ENCODE measurements around the gene RFNG.

RFNG gene

DNA sequence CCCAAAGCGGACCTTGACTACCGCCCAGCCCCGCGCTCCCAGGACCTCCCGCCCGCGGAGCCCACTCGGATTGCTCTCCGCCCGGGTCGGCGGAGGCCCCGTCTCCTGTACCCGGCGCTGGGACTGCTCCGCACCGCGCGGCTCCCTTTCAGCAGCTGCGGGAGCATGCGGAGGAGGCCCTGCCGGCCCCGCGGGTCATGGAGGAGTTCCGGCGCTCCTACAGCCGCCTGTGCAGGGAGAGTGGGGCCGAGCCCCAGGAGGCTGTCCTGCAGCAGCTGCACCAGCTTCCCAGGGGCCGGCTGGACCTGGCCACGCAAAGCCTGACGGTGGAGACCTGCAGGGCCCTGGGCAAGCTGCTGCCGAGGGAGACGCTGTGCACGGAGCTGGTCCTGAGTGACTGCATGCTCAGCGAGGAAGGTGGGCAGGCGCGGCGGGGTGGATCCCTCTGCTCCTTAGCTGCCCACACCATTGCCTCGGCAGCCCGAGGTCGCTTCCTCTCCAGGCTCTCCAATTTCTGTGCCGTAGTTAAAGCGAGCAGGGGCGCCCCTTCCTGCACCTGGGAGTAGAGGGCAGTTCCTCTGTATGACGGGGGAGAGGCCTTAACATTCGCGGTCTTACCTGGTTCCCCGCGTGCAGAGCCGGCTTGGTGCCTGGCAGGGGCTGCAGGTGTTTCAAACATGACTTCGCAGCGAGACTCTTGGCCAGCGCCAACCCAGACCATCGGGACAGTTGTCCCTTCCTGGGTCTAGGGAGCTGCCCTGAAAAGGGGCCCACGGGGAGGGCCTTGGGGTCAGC lies 28.0 kb downstream of the RFNG start:
- no peak for DNase-seq

DNA sequence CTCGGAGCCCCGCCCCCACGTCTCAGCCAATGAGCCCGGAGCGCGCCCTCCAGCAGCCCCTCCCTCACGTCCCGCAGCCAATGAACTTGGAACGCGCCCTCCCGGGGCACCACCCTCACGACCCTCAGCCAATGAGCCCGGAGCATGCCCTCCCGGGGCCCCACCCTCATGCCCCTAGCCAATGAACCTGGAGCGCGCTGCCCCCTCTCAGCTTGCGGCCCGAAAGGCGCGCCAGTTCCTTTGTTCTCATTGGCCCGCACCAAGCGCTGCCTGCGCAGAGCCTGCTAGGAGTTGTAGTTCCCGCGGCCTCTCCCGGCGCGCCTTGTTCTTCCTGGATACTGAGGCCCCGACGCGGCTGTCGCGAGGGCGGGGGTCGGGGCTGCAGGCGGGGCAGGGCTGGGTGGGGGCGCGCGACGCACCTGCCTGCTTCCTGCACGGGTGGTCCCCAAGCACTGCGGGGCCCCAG lies 28.6 kb downstream of the RFNG start, which contains the start of gene LRRC45:
LRRC45 (plus strand) TSS at position 325 of the 466 bp plus-strand sequence. CDS start 339 bp downstream, outside the sequence.
- peak; percentile 85 for DNase-seq

DNA sequence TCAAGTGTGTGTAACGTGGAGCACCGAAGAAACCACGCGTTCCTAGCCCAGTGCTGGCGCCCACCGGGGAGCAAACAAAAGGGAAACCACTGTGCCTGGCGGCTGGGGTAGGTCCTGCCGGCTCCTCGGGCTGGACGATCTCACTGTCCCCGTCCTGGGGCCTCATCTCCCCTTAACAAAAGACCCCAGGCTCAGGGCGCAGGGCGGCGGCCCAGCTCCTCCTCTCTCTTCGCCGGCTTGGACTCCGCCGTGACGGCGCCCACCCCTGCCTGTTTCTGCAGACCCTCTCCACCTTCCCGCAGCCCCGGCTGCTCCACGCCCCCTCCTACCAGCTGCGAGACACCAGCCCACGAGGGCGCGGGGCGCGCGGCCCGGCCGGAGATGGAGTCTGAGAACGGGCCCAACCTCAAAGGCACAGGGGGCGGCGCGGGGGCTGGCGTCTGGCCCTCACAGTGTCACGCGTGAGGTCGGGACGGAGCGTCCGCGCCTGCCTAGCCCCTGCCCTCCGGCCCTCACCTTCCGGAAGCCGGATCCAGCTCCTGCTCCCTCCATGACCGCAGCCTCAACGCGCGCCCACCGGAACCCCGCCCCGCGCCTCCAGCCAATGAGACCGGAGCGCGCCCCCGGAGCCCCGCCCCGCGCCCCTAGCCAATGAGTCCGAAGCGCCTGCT lies 29.2 kb downstream of the RFNG start, which contains the start of gene CENPX:
CENPX (minus strand) TSS at position 569 of the 671 bp plus-strand sequence; CDS start at position 552, 17 bp downstream.
- DNase-seq: no peak

DNA sequence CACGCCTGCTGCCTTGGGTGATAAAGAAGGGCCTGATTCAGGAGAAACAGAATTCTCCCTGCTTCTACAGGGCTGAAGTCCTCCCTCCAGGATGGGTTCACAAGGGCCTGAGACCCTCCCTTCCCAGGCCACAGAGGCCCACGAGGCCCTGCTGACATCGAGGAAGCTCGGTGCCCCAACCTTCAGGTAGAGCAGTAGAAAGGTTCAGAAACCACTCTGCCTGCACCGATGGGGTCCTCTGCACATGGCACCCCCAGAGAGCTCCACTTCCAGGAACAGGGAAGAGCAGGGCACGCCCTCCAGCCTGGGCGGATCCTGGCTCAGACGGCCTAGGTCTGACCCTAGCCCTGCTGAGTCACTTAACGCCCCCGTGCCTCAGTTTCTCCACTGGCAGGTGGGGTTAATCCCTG lies 29.7 kb downstream of the RFNG start:
- DNase-seq: no peak

DNA sequence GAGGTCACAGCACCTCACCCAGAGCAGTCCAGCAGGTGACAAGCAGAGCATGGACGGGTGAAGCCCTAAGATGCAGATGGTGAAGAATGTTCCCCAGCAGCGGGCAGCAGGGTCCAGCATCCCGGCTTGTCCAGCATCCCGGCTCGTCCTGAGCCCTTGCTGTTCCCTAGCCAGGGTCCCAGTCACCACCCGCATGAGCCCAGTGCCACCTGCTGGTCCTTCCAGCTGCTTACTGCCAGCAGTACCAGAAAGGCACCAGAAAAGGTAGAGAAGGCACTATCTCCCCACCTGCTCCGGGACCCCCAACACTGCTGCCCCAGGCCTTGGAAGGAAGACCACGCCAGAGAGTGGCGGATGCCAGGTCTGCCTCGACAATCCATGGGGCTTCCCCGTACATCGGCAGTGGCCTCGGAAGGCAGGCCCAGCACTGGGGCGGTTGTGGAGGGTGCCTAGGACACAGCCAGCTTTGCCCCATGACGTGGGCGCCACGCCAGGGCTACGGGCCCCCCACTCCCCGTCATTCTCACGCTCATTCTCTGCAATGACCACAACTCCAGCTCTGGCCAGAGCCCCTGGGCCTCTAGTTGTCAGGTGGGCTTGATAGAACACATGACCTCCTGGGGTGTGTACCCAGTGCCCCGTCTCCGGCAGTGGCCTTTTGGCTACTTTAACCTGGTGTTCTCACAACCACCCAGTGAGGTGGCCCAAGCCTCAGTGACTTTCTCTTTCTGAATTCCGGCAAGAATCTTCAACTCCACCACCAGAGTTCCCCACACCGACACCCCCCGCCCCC lies 30.3 kb downstream of the RFNG start:
- DNase-seq: no peak

DNA sequence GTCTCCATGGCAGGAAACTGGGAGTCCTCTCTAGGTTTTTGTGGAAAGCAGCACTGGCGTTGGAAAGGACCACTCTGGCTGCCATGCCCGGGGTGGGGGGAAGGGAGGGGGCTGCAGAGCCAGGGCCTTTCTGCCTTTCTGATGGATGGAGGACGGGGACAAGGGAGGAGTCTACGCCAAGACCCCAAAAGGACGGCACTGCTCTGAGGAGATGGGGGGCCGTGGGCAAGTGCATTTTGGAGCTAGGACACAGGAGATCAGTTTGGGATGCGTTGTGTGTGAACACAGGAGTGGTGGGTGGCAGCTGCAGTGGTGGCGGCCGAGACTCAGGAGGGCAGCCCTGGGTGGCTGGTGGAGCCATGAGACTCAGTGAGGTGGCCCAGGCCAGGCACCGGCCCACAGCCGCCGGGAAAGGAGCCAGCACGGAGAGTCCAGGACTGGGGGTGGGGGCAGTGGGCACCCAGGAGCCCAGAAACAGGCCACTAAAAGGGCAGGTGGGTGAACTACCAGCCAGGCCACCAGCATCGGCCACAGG lies 31.0 kb downstream of the RFNG start:
- DNase-seq: no peak

DNA sequence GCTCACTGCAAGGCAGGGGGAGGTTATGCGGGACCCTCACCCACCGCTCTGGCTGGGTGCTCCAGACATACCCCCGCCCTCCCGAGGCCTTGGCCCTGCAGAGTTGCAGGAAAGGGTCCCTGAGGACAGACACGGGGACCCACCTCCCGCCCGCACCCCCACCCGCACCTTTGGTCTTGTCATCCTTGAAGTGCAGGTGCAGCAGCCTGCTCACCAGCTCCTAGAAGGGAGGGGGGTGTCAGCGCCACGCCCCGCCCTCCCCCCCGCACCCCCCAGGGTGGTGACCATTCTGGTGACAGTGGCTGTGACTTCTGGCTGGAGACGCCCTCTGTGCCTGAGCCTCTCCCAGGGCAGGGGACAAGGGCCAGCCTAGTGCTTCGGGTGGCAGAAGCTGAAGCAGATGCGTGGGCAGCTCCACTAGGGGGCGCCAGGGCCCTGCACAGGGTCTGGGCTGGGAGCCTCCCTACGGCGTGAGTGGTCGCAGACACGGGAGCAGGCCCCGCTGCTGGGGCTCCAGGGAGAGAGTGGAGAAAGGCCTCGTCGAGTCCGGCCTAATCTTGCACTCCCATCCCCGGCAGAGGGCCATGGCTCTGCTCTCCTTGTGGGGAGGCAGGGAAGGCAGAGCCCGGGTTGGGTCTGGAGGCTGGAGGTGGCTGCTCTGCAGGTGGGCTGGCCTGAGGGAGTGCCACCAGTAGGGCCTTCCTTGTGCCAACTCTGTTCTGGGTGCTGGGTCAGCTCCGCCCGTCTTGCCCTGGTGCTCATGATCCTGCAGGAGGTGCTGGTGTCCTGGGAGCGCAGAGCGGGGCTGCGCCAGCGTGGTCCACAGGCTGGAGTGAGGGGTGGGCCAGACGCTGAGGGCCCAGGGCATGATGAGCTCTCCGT lies 31.7 kb downstream of the RFNG start:
- no peak for DNase-seq

DNA sequence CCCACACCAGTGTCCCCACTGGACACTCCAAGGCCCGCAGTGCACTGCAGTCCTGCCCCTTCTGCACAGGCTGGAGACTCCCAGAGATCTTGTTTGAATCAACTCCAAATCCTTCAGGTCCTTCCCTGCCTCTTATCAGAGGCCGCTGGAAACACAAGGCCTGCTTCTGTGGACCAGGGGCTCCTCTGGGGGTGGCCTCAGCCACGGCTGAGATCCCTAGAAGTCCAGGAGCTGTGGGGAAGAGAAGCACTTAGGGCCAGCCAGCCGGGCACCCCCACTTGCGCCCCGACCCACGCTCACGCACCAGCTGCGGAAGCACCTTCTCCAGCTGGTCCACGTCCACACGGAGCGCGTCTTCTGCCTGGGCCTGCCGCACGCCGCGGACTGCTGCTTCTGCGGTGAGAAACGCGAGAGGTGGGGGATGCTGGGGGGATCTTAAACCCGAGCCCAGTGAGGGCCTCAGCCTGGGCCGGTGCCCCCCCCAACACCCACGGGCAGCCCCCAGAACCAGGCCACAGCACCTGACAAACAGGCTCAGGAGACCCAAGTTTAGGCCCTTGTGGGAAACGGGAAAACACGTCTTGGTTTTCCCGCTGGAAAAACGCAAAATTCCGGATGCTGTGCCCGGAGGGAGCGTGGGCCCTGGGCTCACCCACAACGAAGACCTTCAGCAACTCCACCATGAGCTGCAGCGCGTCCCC lies 32.5 kb downstream of the RFNG start:
- no peak for DNase-seq

DNA sequence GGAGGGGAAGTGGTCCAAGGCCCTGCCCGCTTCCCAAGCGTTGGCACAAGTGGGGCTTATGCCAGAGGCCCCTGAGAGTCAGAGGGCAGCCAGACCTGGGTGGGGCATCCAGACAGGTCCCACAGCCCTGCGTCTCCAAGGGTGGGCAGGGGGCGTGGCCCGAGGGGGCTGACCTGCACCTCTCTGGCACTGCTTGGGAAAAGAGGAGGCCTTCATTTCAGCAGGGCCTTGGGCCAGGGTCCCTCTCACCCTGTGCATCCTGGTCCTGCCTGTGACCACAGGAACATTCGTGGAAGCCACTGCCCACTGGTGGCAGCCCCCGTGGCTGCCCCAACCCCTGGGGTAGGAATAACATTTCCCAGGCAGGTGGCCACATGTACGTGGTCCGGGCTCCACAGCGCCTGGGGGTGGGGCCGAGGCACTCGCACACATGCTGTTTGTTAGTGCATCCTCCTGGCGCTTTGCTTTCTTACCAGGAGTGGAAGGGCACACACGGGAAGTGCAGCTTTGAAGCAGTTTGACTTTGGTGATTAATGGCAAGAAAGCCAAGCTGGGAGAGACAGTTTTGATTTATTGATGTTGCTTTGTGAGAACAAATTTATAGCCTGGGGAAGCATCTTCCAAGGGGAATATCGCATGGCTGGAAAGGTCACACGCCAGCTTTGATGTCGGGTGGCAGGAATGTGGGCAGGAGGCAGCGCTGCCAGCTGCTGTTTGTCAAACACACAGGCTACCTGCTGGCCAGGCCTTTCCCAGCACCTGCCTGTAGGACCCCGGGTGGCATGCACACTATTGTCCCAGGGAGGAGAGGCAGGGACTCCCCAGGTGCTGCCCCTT lies 33.2 kb downstream of the RFNG start:
- DNase-seq: no peak

DNA sequence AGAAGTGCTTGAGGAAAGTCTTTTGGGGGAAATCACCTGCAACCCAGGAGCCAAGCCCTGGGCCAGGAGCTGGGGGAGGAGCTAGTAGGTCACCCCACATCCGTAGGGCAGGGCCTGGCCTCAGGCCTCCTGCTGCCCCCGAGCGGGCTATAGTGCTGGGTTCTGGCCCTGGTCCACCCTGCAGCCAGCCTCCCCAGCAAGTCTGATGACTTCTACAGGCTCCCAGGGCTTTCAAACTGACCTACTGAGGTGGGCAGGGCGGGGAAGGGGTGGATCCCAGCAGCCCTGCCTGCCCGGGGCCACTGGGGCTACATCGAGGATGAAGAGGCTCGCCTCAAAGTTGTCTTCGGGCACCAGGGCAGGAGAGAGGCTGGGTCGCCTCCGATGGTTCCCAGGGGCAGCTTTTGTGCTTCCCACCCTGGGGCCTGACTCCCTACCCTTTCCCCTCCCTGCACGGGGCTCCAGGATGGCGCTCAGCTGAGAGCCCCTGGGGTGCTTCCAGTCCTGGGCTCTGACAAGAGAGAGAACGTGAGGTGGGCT lies 33.9 kb downstream of the RFNG start:
- DNase-seq: no peak

DNA sequence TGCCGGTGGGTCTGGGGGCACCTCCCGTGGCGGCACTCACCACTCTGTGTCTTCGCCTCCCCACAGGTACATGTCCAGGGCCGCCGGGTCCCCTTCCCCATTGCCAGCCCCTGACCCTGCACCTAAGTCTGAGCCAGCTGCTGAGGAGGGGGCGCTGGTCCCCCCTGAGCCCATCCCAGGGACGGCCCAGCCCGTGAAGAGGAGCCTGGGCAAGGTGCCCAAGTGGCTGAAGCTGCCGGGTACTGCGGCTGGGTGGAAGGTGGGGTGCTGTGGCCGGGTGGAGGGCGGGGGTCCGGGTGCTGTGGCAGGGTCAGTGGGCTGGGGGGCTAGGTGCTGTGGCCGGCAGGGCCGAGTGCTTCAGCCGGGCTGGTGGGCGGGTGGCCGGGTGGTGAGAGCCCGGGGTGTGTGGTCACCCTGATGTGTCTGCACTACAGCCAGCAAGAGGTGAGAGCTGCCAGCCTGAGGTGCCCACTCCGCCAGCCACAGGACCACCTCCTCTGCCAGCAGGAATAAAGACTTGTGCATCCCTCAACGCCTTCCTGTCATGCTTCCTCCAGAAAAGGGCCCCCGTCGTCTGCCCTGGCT lies 34.6 kb downstream of the RFNG start:
- DNase-seq: no peak

DNA sequence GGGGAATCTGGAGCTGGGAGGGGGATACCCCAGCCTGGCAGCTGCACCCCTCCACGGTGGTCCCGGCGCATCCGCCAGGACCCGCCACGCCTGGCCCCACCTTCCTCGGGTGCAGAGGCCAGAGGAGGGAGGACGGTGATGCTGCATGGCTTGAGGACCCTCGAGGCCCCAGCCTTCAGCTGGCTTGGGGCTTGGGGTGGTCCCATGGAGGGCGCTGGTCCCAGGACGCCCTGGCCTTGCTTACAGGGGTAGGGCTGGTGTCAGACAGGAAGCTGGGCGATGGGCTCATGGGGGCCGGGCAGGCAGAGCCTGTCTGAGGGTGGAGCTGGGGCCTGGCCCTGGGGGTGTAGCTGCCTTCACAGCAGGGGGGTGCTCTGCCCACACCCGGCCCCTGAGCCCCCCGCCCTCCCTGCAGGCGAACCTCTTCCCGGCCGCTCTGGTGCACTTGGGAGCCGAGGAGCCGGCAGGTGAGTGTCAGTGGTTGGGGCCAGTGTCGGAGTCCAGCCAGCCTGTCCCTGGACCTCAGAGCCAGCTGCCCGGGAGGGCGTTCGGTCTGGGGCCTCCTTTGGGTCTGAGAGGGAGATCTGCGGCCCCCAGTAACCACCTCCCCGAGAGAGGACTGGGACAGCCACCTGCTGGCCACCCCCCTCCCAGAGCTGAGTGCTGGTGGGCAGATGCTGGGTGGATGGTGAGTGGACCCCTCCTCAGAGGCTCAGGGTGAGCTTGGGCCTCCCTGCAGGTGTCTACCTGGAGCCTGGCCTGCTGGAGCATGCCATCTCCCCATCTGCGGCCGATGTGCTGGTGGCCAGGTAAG lies 35.3 kb downstream of the RFNG start:
- DNase-seq: no peak

DNA sequence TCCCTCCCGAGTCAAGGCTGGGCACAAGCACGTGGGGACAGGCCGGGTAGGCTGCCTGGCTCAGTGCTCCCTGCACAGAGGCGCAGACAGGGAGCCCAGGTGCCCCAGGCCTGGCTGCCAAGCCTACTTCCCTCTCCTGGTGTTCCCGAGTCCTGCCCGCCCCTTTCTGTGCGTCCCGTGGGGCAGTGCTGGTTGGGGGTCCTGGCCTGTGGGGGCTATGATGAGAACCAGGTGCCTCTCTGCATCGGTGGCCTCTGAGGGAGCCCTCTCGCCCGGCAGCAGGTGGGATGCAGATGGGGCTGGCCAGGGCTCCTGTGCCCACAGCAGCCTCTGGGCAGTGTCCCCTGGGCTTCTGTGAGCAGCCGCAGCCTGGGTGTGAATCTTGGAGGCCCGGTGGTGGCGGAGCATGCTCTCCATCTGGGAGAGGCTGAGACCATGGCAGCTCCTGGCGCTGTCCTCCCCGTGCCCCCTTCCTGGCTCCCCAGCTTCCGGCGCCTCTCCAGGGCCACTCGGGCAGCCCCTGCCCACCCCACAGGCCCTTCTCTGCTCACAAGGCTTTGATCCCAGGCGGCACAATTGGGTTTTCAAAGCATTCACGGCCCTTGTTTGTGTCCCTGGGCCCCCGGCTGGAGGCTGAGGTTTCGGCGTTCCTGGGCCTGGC lies 36.2 kb downstream of the RFNG start:
- no peak for DNase-seq

DNA sequence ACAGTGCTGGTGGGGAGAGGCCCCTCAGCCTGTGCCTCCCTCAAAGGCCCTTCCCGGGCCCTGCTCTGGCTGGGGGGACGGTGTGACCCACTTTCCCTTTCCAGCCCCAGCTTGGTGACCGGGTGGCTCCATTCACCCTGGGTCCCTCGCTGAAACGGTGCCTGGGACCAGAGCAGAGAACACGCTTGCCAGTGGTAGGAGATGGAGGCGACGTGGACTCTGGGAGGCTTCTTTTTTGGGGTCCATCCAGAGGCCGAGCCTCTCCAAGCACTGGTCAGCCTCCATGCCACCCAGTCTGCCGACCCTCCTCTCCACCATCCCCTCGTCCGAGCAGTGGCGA lies 36.7 kb downstream of the RFNG start:
- DNase-seq: no peak

DNA sequence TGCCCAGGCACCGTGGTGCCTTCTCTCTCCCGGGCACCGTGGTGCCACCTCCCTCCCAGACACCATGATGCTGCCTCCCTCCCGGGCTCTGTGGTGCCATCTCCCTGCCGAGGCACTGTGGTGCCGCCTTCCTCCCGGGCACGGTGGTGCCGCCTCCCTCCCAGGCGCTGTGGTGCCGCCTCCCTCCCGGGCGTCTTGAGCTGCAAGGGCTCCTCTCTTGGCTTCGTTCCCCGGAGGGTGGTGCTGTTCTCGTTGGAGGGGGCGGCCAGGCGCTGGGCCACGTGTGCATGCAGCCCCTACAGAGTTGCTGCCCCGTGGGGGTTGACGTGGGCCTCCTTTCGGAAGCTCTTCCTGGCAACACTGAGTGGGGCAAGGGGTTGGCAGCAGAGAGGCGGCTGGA lies 37.2 kb downstream of the RFNG start:
- DNase-seq: no peak

DNA sequence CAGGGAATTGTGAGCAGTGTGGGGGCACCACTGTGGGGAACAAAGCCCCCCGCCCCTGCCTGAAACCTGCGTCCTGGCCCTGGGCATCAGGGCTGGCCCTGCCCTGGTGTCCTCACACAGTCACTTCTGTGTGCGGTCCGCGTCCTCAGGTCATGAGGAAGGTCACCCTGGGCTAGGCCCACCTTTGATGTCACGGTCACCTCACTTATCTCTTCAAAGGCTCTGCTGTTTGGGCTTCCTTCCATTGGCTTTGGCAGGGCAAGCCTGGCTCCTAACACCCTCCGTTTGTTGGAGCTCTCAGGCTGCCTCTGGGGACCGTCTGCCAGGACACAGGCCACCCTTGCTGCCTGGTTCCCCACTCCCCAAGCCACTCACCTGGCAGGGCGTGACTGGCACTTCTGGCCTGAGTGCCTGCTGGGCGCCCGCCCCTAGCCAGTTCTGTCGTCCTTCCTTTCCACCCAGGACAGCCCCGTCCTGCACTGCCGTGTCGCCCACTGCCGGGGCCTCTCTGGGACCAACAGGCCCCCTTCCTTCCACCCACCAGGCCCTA lies 37.8 kb downstream of the RFNG start:
- no peak for DNase-seq

DNA sequence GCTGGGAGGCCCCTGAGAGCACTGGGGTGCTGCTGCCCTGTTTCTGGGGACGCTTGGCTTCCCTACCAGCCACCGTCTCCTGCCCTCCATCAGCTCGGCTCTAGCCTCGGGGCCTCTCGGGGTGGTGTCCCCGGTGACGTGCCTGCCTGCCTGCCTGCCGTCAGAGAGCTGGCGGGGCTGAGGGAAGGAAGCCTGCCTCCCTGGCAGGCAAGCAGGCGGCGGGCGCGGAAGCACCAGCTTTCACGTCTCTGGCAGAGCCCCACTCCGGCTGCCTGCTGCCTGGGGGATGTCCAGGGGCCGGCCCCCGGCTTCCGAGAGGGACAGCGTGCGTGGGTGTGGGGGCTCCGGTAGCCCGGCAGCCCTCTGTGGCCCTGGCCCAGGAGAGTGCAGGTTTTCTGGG lies 38.3 kb downstream of the RFNG start:
- DNase-seq: no peak
